ENCODE results near the gene ZNF564.
"Not testable (repeated sequence)": the region's sequence is repeated elsewhere in the genome, so short reads cannot be mapped to it uniquely, and the experiment has no call there.

ZNF564 gene

GRCh38 chr19:12551060-12551832 lies at the start of gene ZNF564:
ZNF564 (minus strand) TSS chr19:12551482; CDS start chr19:12551332, 150 bp downstream.
- DNase-seq (ENCODE audit: low read depth), result peak; percentile 99

DNA sequence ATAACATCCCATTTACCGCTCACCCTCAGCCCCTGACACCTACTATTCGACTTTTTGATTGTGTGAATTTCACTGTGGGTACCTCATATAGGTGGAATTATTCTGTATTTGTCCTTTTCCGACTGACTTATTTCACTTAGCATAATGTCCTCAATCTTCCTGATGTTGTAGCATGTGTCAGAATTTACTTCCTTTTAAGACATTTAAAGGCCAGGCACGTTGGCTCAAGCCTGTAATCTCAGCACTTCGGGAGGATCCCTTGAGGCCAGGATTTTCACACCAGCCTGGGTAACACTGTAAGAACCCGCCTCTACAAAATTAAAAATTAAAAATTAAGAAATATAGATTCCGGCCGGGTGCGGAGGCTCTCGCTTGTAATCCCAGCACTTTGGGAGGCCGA lies 46.3 kb upstream of the ZNF564 start:
- no peak for DNase-seq (ENCODE audit: low read depth)

GRCh38 chr19:12596927-12597548 lies 45.8 kb upstream of the ZNF564 start:
- no peak for DNase-seq (ENCODE audit: low read depth)

- no peak for DNase-seq (ENCODE audit: low read depth)
Measured at GRCh38 chr19:12596485-12596884, 45.2 kb upstream of the ZNF564 start.

DNA sequence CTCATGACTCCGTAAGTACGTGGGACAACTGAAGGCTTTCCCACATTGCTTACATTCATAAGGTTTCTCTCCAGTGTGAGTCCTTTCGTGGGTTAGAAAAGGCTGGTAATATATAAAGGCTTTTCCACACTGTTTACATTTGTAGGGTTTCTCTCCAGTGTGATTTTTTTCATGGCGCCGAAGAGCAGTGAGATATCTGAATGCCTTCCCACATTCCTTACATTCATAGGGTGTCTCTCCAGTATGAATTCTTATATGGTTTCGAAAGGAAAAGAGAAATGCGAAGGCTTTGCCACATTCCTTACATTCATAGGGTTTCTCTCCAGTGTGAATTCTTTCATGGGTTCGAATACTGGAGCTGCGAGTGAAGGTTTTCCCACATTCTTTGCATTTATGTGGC lies 29.8 kb upstream of the ZNF564 start:
- DNase-seq (ENCODE audit: low read depth), result no peak

GRCh38 chr19:12580180-12580694 lies 29.0 kb upstream of the ZNF564 start:
- DNase-seq (ENCODE audit: low read depth), result peak; percentile 79

DNA sequence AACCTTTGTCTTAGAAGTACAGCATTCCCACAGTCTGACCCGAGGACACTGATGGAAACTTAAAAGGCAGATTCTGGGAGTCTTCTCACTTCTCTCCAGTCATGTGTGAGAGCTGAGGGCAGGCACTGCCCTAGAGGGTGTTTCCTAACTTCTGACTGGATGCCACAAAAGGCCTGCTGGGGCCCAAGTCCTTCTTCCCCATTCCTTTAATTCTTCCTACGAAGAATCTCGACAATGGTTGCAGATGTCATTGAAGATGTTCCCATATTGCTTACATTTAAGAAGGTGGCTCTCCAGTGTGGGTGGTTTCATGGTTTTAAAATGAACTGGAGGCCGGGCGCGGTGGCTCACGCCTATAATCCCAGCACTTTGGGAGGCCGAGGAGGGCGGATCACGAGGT lies 27.4 kb upstream of the ZNF564 start:
- DNase-seq (ENCODE audit: low read depth), result no peak

- DNase-seq (ENCODE audit: low read depth), result no peak
Measured at GRCh38 chr19:12574036-12574435, 22.8 kb upstream of the ZNF564 start.

GRCh38 chr19:12567951-12568350 lies 16.7 kb upstream of the ZNF564 start:
- DNase-seq (ENCODE audit: low read depth), result peak; percentile 11

DNA sequence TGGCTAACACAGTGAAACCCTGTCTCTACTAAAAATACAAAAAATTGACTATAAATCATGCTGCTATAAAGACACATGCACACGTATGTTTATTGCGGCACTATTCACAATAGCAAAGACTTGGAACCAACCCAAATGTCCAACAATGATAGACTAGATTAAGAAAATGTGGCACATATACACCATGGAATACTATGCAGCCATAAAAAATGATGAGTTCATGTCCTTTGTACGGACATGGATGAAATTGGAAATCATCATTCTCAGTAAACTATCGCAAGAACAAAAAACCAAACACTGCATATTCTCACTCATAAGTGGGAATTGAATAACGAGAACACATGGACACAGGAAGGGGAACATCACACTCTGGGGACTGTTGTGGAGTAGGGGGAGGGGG lies 15.1 kb upstream of the ZNF564 start:
- DNase-seq (ENCODE audit: low read depth), result not testable (repeated sequence)

GRCh38 chr19:12564016-12564664 lies 12.9 kb upstream of the ZNF564 start:
- DNase-seq (ENCODE audit: low read depth), result peak; percentile 81

DNA sequence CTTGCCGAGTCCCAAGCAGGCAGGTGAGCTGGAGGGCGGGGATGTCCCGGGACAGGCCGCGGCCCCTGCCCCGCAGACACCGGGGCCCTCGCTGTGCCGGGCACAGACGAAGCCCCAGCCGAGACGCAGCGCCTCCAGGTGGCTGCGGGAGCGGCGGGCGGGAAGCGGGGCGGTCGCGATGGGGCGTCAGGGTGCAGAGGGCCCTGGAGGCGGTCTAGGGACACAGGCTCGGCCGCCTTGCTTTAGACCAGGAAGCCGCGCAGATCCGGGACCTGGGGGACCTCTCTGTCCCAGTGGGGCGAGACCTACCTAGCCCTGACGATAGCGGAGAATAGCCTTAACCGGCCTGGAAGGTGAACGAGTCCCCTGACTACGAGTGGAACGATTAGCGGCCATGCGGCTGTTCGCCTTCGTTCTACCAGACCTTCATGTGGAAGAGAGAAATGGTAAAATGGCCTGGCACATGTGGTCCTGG lies 4.2 kb upstream of the ZNF564 start:
- no peak for DNase-seq (ENCODE audit: low read depth)

- no peak for DNase-seq (ENCODE audit: low read depth)
Measured at GRCh38 chr19:12546903-12547302, 4.4 kb downstream of the ZNF564 start.

GRCh38 chr19:12546068-12546467 lies 5.2 kb downstream of the ZNF564 start:
- no peak for DNase-seq (ENCODE audit: low read depth)

DNA sequence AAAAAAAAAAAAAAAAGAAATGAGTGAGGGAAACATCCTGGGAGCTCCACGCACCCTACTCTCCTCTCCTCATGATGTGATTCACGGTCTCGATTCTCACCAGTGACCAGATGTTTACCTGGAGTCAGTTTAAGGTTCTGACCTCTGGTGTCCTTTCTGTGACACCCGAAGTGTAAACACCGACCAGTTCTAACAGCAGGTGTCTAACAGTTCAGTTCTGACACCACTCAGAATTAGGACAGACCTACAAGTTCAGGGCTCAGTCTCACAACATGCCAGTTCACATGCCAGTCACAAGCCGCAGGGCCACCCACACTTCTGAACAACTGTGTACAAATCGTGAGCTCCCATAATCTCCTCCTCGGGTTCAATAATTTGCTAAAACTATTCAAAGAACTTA lies 6.0 kb downstream of the ZNF564 start:
- DNase-seq (ENCODE audit: low read depth), result no peak

- peak; percentile 77 for DNase-seq (ENCODE audit: low read depth)
Measured at GRCh38 chr19:12544401-12544876, 6.8 kb downstream of the ZNF564 start.

- DNase-seq (ENCODE audit: low read depth), result peak; percentile 73
Measured at GRCh38 chr19:12543855-12544254, 7.4 kb downstream of the ZNF564 start.

GRCh38 chr19:12527034-12527836 lies 24.0 kb downstream of the ZNF564 start:
- peak; percentile 73 for DNase-seq (ENCODE audit: low read depth)

DNA sequence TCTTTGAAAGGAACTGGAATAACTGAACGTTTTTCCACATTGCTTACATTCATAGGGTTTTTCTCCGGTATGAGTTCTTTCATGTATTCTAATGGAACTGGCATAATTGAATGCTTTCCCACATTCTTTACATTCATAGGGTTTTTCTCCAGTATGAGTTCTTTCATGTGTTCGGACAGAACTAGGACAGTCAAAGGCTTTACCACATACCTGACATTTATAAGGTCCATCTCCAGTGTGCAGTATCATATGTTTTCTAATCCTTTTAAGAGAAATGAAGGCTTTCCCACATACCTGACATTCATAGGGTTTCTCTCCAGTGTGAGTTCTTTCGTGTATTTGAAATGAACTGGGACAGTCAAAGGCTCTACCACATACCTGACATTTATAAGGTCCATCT lies 24.7 kb downstream of the ZNF564 start:
- no peak for DNase-seq (ENCODE audit: low read depth)

GRCh38 chr19:12521996-12522395 lies 29.3 kb downstream of the ZNF564 start:
- no peak for DNase-seq (ENCODE audit: low read depth)

DNA sequence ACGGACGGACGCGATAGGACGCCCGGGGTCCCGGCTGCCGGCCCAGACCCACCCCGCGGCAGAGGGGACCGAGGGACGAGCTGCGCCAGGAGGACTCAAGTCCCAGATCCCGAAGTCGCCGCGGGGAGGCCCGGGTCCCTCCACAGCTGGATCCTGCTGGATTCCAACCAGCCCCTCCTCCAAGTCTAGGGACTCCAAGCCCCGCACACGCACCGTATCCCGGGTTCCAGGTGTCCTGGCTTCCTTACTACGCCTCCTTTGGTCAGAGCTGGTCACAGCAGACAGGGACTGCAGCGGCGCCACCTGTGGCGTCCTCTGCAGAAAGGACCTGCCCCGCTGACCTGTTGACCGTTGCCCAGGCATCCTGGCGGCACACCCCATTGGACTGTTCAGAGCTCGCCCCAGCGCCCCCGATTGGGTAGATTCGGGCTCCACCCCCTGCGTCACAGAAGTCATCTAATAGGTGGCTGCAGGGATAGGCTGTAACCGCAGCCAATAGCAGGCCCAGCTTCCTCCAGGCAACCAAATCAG lies 37.7 kb downstream of the ZNF564 start:
- DNase-seq (ENCODE audit: low read depth), result no peak

DNA sequence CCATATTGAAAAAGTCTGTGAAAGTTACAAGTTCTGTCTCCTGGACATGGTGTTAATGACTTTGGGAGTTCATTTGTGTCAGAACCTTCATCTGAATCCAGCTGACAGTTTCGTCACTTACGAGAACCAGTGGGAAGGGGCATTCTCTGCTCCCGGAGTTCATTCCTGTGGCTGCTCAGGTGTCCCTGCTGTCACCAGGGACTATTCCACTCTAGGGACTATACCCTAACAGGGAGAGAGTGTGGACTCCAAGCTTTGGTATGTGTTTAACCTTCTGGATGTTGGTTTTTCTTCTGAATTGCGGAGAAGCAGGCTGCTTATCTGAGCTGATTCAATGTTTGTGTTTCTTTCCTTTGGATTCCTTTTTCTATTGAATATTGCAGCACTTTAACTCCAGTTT lies 54.2 kb downstream of the ZNF564 start:
- DNase-seq (ENCODE audit: low read depth), result no peak
